WI38 (cell line): ENCODE measurements around the gene LRMDA.

Source experiments
- H3K4me3 ChIP-seq: 2 replicates; pipeline ENCODE4 v1.5.1; 2011; ENCODE audit warnings: low read depth, mild to moderate bottlenecking, control low read depth, low read length
- TF ChIP-seq, protein P1 (sequence below): IDR thresholded peaks from 2 replicates; pipeline ENCODE4 v1.5.1; 2012; ENCODE audit warnings: low read depth, mild to moderate bottlenecking, control low read depth, low read length

LRMDA gene

DNA sequence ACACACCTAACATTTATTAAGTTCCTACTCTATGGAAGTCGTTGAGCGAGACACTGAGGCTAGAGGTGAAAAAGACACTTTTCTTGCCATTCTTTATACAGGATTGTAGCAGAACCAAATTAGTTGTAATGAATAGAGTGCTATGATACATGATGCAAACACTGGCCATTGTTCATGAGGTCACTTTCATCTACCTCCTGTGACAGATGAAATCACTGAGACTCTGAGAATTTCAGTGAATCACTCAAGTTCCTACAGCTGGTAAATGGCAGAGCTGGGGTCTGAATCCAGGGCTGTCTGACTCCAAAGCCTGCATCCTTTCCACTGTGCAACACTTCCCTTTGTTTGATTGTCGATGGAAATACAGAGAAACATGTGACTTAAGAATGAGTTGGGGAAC is 657.6 kb downstream of the LRMDA start:
- H3K4me3 ChIP-seq, result no peak overlapping the region
- TF ChIP-seq, protein P1, sequence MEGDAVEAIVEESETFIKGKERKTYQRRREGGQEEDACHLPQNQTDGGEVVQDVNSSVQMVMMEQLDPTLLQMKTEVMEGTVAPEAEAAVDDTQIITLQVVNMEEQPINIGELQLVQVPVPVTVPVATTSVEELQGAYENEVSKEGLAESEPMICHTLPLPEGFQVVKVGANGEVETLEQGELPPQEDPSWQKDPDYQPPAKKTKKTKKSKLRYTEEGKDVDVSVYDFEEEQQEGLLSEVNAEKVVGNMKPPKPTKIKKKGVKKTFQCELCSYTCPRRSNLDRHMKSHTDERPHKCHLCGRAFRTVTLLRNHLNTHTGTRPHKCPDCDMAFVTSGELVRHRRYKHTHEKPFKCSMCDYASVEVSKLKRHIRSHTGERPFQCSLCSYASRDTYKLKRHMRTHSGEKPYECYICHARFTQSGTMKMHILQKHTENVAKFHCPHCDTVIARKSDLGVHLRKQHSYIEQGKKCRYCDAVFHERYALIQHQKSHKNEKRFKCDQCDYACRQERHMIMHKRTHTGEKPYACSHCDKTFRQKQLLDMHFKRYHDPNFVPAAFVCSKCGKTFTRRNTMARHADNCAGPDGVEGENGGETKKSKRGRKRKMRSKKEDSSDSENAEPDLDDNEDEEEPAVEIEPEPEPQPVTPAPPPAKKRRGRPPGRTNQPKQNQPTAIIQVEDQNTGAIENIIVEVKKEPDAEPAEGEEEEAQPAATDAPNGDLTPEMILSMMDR, result no peak

DNA sequence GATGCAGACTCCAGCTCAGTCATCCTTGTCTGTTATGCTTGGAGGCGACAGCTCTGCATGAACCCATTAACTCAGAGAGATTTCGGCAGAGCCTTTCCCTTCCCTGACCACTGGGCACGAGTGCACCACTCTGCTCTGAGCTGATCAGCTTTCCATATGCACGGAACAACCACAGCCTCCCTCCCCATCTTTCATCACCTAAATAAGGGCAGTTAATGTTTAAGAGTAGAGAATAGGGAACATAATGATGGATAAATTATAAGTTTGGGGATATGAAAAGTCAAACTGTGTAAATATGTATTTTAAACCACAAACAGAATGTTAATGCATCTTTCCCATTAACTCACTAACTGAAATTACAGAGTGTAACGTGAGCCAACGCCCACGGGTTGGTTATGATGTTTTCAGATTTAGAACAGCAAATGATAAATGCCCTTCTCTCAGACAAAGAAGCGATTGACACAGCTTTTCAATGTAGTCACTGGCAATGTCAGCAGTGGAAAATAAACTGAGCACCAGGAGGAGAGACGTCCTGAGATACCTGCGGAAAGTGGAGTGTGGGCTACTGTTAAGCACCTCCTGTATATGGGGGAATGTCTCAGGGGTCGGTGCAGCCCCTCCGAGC is 658.2 kb downstream of the LRMDA start:
- H3K4me3 ChIP-seq, result no peak overlapping the region
- TF ChIP-seq, protein P1, result no peak

DNA sequence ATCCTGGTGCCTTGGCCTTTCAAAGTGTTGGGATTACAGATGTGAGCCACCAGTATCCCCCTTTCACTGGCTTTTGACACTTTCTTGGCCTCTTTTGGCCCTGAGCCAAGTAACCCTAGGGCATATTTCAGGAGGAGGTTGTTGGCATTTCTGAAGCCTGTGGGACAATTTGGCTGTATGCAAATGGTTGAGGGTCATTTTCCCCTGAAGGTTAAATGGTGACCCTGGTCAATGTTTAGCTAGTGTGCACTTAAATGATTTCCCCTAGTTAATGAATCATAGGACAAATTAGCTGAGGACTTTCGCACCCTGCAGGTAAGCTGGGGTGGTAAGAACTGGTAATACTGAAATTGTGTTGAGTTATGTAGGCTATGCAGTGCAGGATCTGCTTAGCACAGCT is 660.5 kb downstream of the LRMDA start:
- TF ChIP-seq, protein P1, result no peak
- no peak overlapping the region for H3K4me3 ChIP-seq

DNA sequence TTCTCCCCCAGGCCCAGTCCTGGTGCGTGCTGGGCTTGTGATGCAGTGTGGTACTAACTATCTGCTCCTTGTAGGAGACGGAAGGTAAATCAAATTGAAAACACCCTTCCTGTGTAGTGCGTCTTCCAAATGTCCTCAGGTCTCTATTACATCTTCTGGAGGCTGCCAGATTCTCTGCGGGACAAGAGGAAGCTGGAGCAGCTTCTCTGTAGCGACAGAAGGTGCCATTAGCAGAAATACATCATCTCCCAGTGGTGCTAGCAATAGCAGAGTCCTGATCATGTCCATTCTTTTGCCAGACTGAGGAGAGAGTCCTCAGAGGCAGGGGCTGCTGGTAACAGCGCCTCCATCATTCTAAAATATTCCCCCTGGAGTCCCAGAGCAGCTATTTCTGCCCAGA is 675.2 kb downstream of the LRMDA start:
- TF ChIP-seq, protein P1, result no peak
- H3K4me3 ChIP-seq, result no peak overlapping the region

DNA sequence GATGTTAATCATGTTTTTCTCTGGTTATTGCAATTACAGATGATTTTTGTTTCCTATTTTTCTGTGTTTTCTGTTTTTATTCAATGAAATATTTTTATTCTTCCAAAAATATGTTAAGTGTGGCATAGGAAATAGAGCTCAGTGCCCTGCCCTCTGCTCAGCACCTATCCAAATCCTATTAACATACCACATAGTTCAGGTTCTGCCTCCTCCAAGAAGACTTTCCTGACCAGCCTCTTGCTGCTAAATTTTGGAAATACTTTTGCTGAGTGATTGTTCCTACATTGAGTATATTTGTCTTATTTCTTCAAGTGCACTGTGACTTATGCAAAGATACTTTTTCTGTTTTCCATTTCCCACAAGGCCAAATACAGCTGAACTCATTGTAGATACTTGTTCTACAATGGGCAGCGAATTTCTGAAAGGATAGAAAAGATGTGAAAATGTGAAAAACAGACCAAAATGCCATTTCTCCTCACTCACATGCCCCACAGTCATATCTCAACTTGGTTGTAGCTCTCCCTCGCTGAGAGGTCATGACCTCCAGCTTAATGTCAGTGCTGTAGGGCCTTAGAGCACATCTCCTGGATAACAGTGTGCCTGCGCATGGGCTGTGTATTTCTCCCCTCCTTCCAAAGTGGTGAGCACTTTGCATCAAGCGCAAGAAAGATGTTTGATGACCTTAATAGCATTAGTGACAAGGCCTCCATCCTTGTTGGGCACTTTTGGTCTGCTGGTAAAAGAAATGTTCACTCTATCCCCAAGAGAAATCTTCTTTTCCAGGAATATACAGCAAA is 677.3 kb downstream of the LRMDA start:
- TF ChIP-seq, protein P1, result no peak
- no peak overlapping the region for H3K4me3 ChIP-seq

DNA sequence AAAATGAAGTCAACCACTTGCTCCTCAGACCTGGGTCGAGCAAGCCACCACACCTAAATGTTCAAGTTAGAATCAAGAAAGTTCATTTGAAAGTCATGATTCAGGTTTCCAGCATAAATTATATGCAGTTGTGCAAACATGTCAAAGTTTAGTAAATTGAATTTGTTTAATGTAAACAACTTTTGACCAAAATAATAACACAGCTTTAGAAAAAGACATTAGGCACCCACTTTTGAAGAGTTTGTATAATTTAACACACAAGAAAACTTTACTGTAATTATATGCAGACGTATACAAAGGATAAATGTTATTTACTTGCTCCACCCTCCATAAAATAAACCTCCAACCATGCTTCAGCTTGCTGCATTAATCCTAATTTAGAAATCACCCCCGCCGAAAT is 680.0 kb downstream of the LRMDA start:
- TF ChIP-seq, protein P1, result no peak
- H3K4me3 ChIP-seq, result no peak overlapping the region
